Measurements from ENCODE around the gene FANCB. TPM values are rescaled to one million over a fixed set of nuclear protein-coding genes. Genes with fewer than 3 reads are reported as not detected.

FANCB gene
- total RNA-seq, 1 experiment from 2014 or later, result 12.1 TPM

DNA sequence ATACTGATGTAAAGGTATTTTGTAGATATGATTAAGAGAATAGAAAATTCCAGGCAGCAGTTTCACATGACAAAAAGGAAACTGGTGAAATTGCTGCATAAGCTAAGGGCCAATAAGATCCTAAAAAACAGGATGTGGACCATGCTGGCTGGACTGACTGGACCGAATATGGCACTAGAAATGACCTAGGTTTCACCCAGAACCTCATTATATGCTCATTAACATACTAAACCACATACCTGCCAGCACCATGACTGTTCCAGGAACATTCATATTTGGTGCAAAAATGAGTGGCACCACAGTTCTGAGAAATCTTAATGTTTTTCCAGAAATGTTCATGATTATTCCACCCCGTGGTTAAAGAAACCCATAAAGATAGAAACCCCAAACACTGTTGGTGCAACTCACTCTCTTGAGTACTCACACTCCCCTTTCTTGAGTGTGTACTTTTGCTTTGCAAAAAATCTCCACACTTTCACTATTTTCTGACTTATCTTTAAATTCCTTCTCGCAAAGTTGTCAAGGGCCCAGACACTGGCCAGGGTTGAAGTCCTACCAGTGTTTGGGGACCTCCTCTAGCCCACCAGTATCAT is 74.0 kb downstream of the FANCB start:
- Histone ChIP-seq H2BK20ac (ENCODE audit: low read depth, low read length, poor library complexity, severe bottlenecking) (no peak overlapping the region), H2BK120ac (ENCODE audit: low read depth, low read length, poor library complexity, severe bottlenecking) (no peak overlapping the region), H3K56ac (ENCODE audit: insufficient read length, low read depth, low read length) (no peak overlapping the region), H3K79me2 (ENCODE audit: insufficient read depth, low read length) (no peaks in the 10 kb centered on the region), H3T11ph (ENCODE audit: low read length) (no peak overlapping the region), H2AFZ (ENCODE audit: low read length) (no peak overlapping the region), H3K14ac (ENCODE audit: insufficient read depth, low read length) (no peak overlapping the region), H4K20me1 (ENCODE audit: control insufficient read depth, insufficient read depth, insufficient read length) (no peaks in the 10 kb centered on the region), H3K9me3 (ENCODE audit: control insufficient read depth, low read depth, low read length) (no peaks in the 10 kb centered on the region), H2BK12ac (ENCODE audit: insufficient read length, low read depth, low read length) (no peak overlapping the region), H3K4me1 (ENCODE audit: insufficient read depth, low read length) (no peaks in the 10 kb centered on the region), H3K23ac (ENCODE audit: insufficient read length, low read depth, low read length) (no peak overlapping the region), H3K18ac (ENCODE audit: insufficient read length, low read depth, low read length) (no peak overlapping the region), H3K4ac (ENCODE audit: low read depth, low read length) (no peak overlapping the region), H3K27me3 (ENCODE audit: insufficient read depth, low read length) (no peaks in the 10 kb centered on the region), H4K91ac (ENCODE audit: insufficient read length, low read depth, low read length) (no peak overlapping the region), H4K8ac (replicated peaks; ENCODE audit: insufficient read length, low read depth, low read length) (no peak overlapping the region), H3K4me2 (ENCODE audit: insufficient read depth, insufficient read length, low read length) (no peak overlapping the region), H3K79me1 (ENCODE audit: insufficient read depth, low read depth, low read length, poor library complexity, severe bottlenecking) (no peaks in the 10 kb centered on the region), H2AK5ac (ENCODE audit: insufficient read length, low read length) (no peak overlapping the region), H3K23me2 (ENCODE audit: insufficient read length, low read depth, low read length, poor library complexity, severe bottlenecking) (no peaks in the 10 kb centered on the region), H2BK15ac (ENCODE audit: low read depth, low read length) (no peak overlapping the region), H3K27ac (ENCODE audit: insufficient read length, low read depth, low read length) (no peak overlapping the region), H2BK5ac (ENCODE audit: insufficient read length, low read length) (no peak overlapping the region), H4K5ac (ENCODE audit: insufficient read length, low read depth, low read length) (no peak overlapping the region), H3K9ac (ENCODE audit: extremely low read depth, insufficient read length, low read length) (no peak overlapping the region)
- no peaks in the 10 kb centered on the region for H3K27me3 Mint-ChIP-seq (ENCODE audit: low read depth)
- DNase-seq, result no peak
- H3K4me1 Mint-ChIP-seq, result no peaks in the 10 kb centered on the region
- TF ChIP-seq, protein P1, sequence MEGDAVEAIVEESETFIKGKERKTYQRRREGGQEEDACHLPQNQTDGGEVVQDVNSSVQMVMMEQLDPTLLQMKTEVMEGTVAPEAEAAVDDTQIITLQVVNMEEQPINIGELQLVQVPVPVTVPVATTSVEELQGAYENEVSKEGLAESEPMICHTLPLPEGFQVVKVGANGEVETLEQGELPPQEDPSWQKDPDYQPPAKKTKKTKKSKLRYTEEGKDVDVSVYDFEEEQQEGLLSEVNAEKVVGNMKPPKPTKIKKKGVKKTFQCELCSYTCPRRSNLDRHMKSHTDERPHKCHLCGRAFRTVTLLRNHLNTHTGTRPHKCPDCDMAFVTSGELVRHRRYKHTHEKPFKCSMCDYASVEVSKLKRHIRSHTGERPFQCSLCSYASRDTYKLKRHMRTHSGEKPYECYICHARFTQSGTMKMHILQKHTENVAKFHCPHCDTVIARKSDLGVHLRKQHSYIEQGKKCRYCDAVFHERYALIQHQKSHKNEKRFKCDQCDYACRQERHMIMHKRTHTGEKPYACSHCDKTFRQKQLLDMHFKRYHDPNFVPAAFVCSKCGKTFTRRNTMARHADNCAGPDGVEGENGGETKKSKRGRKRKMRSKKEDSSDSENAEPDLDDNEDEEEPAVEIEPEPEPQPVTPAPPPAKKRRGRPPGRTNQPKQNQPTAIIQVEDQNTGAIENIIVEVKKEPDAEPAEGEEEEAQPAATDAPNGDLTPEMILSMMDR (conservative IDR thresholded peaks at IDR 0.05), result no peak
- H3K4me3 Mint-ChIP-seq, result no peak overlapping the region
- H3K27ac Mint-ChIP-seq, result no peak overlapping the region
- WGBS (ENCODE audit: extremely low coverage, insufficient read length, low lambda C conversion rate), result no CpG with 5 or more reads among the region's 3 CpGs
- H3K36me3 Mint-ChIP-seq (ENCODE audit: insufficient read depth in 1 of 3, low read depth in 3 of 3), result peaks cover 4 to 20% (median 7%) of the 10 kb centered on the region in 3 experiments; a peak in 6 of 7 replicates
- peaks cover 63 to 66% of the 10 kb centered on the region in 2 experiments for H3K9me3 Mint-ChIP-seq

Other genes with a start within 250 kb of the FANCB start
- gene MOSPD2, start 352 bp upstream of the FANCB start, total RNA-seq (2021), result 6.4 and 6.6 TPM in 2 replicates

All from H9 (cell line).